HepG2 (cell line): Measurements from ENCODE around the gene ZBTB7C. TPM values are rescaled to one million over a fixed set of nuclear protein-coding genes. Genes with fewer than 3 reads are reported as not detected.

Experiments used
- ATAC-seq: fragments of 200-7000 bp; cut with Tn5 transposase; 3 replicates; pipeline ENCODE4 v1.9.1; 2020; ENCODE audit warnings: mild to moderate bottlenecking, moderate library complexity
- BruUV-seq: library from RNA; stranded (reverse); fragments of 400-500 nt; replicated peaks from 2 replicates; lab custom pipeline; 2021; lab: Mats Ljungman, UMichigan
- CTCF ChIA-PET: fragments of 300-600 bp; formaldehyde crosslinking; extraction: SDS; loops from one replicate; lab custom pipeline; 2021; ENCODE audit warnings: low total read pairs, inconsistent platforms, low intra/inter-chr PET ratio; lab: Yijun Ruan, JAX
- POLR2A ChIA-PET: fragments of 350-600 bp; sonication (Branson Sonifier 250); formaldehyde crosslinking; loops from one replicate; lab custom pipeline; 2020; ENCODE audit warnings: antibody characterized with exemption, inconsistent platforms; lab: Yijun Ruan, JAX
- DNase-seq: peaks from one replicate; pipeline ENCODE4 v3.0.0-alpha.2; 2015; ENCODE audit warnings: low spot score
- FAIRE-seq: peaks from 3 replicates; lab custom pipeline; 2011; peaks lifted over from hg19 to GRCh38; lab: Jason Lieb, UNC
- H2AFZ ChIP-seq: one replicate; pipeline ENCODE4 v1.6.1; 2011; ENCODE audit warnings: low read length, inconsistent platforms
- H3K27ac ChIP-seq: fragments of 300-600 bp; 3 replicates; pipeline ENCODE4 v1.8.0; 2011; ENCODE audit warnings: mixed run types, mild to moderate bottlenecking, mixed read lengths, low read length, inconsistent platforms; ENCODE audit not compliant: insufficient read depth; ENCODE audit errors: extremely low read length
- H3K27me3 ChIP-seq, 2 experiments: fragments of 200-600 bp in 1 of 2; 2 replicates in 1 of 2; 3 replicates in 1 of 2; pipeline versions ENCODE4 v1.6.0 to v1.8.0; 2011; ENCODE audit warnings: low read length in 2 of 2, mild to moderate bottlenecking in 2 of 2, moderate library complexity in 2 of 2, inconsistent platforms in 1 of 2; ENCODE audit not compliant: insufficient read depth in 2 of 2, control insufficient read depth in 1 of 2
- H3K36me3 ChIP-seq, 2 experiments: fragments of 200-600 bp in 1 of 2; replicated peaks in 1 of 2; 2 replicates in 1 of 2; 3 replicates in 1 of 2; pipeline versions ENCODE4 v1.5.1 to v1.8.0; 2011; ENCODE audit warnings: low read length in 2 of 2, inconsistent platforms in 1 of 2; ENCODE audit not compliant: insufficient read depth in 2 of 2, control insufficient read depth in 1 of 2
- H3K4me1 ChIP-seq: 2 replicates; pipeline ENCODE4 v1.5.1; 2012; ENCODE audit warnings: low read length, inconsistent platforms; ENCODE audit not compliant: insufficient read depth
- H3K4me2 ChIP-seq: 2 replicates; pipeline ENCODE4 v1.6.0; 2011; ENCODE audit warnings: low read depth, low read length, inconsistent platforms
- H3K4me3 ChIP-seq, 3 experiments: fragments of 200-600 bp in 1 of 3; sonication (generic), shearing (Covaris generic) in 1 of 3; replicated peaks in 1 of 3; 2 replicates each; pipeline ENCODE4 v1.5.1; 2011 to 2016; ENCODE audit warnings: low read length in 3 of 3, inconsistent platforms in 2 of 3, low read depth in 2 of 3, mild to moderate bottlenecking in 2 of 3, control low read depth in 1 of 3, mixed read lengths in 1 of 3; ENCODE audit not compliant: insufficient read depth in 1 of 3
- H3K79me2 ChIP-seq: one replicate; pipeline ENCODE4 v1.6.1; 2011; ENCODE audit warnings: low read length, inconsistent platforms; ENCODE audit not compliant: insufficient read depth
- H3K9ac ChIP-seq: 2 replicates; pipeline ENCODE4 v1.6.0; 2011; ENCODE audit warnings: mild to moderate bottlenecking, low read depth, low read length, inconsistent platforms; ENCODE audit not compliant: insufficient read depth
- H3K9me3 ChIP-seq: 2 replicates; pipeline ENCODE4 v1.5.1; 2012; ENCODE audit warnings: mild to moderate bottlenecking, low read length
- H4K20me1 ChIP-seq: 2 replicates; pipeline ENCODE4 v1.6.0; 2011; ENCODE audit warnings: inconsistent platforms, mild to moderate bottlenecking, low read length, moderate library complexity; ENCODE audit not compliant: insufficient read depth
- GATAD1 ChIP-seq: IDR thresholded peaks from 2 replicates; pipeline ENCODE4 v1.6.1; 2016; ENCODE audit warnings: missing genetic modification reagents, missing compliant biosample characterization
- LCORL ChIP-seq, 2 experiments: fragments of 450-650 bp in 1 of 2; sonication (generic) in 1 of 2; formaldehyde crosslinking in 1 of 2; IDR thresholded peaks; 2 replicates each; pipeline versions ENCODE4 v1.5.0 to v1.6.1; 2017 to 2020; ENCODE audit warnings: antibody characterized with exemption in 1 of 2, missing genetic modification reagents in 1 of 2
- PHF21A ChIP-seq: sonication (generic); formaldehyde crosslinking; IDR thresholded peaks from 2 replicates; pipeline ENCODE4 v1.5.0; 2020; ENCODE audit warnings: mild to moderate bottlenecking, missing genetic modification reagents
- TCF7L2 ChIP-seq: IDR thresholded peaks from 2 replicates; pipeline ENCODE4 v1.6.1; 2011; ENCODE audit warnings: mild to moderate bottlenecking, low read depth, low read length, moderate library complexity
- TEF ChIP-seq: sonication (generic); formaldehyde crosslinking; IDR thresholded peaks from 2 replicates; pipeline ENCODE4 v1.5.0; 2020; ENCODE audit warnings: missing genetic modification reagents
- ZBTB21 ChIP-seq: sonication (generic); formaldehyde crosslinking; IDR thresholded peaks from 2 replicates; pipeline ENCODE4 v1.4.0; 2020; ENCODE audit warnings: missing genetic modification reagents
- WGBS: methylation state at CpG from one replicate; pipeline ENCODE4 v1.1.6; 2017; ENCODE audit warnings: low lambda C conversion rate; 5-methylcytosine and 5-hydroxymethylcytosine counted together
- in situ Hi-C: cut with HindIII; loops from 2 replicates; pipeline ENCODE4 v1.10.0; 2017; ENCODE audit warnings: low pct_unique_long_range_greater_than_20kb; ENCODE audit not compliant: extremely low pct_ligation_motif_present
- intact Hi-C: fragments of 100-400 bp; cut with micrococcal nuclease; formaldehyde crosslinking; loops from one replicate; pipeline ENCODE4 v1.10.0; 2022; ENCODE audit not compliant: unreplicated experiment
- polyA plus RNA-seq, 8 experiments: library from polyadenylated mRNA; depleted of rRNA in 3 of 8; stranded (reverse) in 7 of 8; unstranded in 1 of 8; fragments of >200 nt; fragmentation: Illumina TruSeq in 4 of 8; extraction: Trizol in 4 of 8; gene quantifications; 2 replicates each; pipeline versions ENCODE4 v1.2.1 to v1.2.3, GENCODE V29; 2011 to 2016; ENCODE audit warnings: low read depth in 4 of 8, missing spikeins in 1 of 8, mixed read lengths in 1 of 8; ENCODE audit not compliant: insufficient read depth in 1 of 8
- total RNA-seq, 5 experiments: library from RNA; depleted of rRNA; stranded (reverse); fragments of >200 nt; fragmentation: Illumina TruSeq; extraction: Trizol; gene quantifications; 2 replicates each; pipeline ENCODE4 v1.2.3, GENCODE V29; 2016; ENCODE audit warnings: low read depth in 1 of 5
- TF ChIP-seq, protein P1 (sequence below): sonication (generic); formaldehyde crosslinking; IDR thresholded peaks from 2 replicates; pipeline ENCODE4 v1.4.0; 2020; ENCODE audit warnings: missing genetic modification reagents, borderline replicate concordance

ZBTB7C gene
- total and polyA plus RNA-seq, 2 of the 13 experiments (the other 11 are each of a cell fraction or from before 2014, with no cell fraction given) = 0.01 to 0.04 TPM

- no peaks in the 10 kb centered on the region for H3K9me3 ChIP-seq
- no peaks in the 10 kb centered on the region for H4K20me1 ChIP-seq
- H3K27ac ChIP-seq = no peak overlapping the region
- peaks cover 1 to 16% of the 10 kb centered on the region in 2 experiments; a peak in 2 of 5 replicates for H3K27me3 ChIP-seq
- ChIA-PET POLR2A (no interaction called here), CTCF (no interaction called here)
- WGBS = 50% methylated on average over 2 of the region's 2 CpGs
- ATAC-seq = no peak
- BruUV-seq = no TSS peak
- no peaks in the 10 kb centered on the region for H3K36me3 ChIP-seq
- TF ChIP-seq TEF (CRISPR knock-in tag) = no peak
- no peak for TF ChIP-seq LCORL (IDR thresholded peaks at IDR 0.05)
- TF ChIP-seq LCORL (CRISPR knock-in tag; IDR thresholded peaks at IDR 0.05) = no peak
- no peak for TF ChIP-seq ZBTB21
- TF ChIP-seq GATAD1 (CRISPR knock-in tag) = no peak
- TF ChIP-seq PHF21A = no peak
- no peak for TF ChIP-seq TCF7L2
- TF ChIP-seq, protein P1, sequence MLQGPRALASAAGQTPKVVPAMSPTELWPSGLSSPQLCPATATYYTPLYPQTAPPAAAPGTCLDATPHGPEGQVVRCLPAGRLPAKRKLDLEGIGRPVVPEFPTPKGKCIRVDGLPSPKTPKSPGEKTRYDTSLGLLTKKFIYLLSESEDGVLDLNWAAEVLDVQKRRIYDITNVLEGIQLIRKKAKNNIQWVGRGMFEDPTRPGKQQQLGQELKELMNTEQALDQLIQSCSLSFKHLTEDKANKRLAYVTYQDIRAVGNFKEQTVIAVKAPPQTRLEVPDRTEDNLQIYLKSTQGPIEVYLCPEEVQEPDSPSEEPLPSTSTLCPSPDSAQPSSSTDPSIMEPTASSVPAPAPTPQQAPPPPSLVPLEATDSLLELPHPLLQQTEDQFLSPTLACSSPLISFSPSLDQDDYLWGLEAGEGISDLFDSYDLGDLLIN = no peak
- intact Hi-C loops = no loop called here
- in situ Hi-C loops = no loop called here
- H3K79me2 ChIP-seq = no peaks in the 10 kb centered on the region
- no peak for FAIRE-seq
- no peak for DNase-seq
- no peak overlapping the region for H2AFZ ChIP-seq
- H3K4me3 ChIP-seq = no peak overlapping the region
- no peak overlapping the region for H3K4me2 ChIP-seq
- H3K9ac ChIP-seq = no peak overlapping the region
- peaks cover 46% of the 10 kb centered on the region for H3K4me1 ChIP-seq
These were observed 41.5 kb upstream of the ZBTB7C start for GRCh38 chr18:48450685-48451084.
